HCT116 (cell line): ENCODE results near the gene WDR55. TPM values are rescaled to one million over a fixed set of nuclear protein-coding genes. Genes with fewer than 3 reads are reported as not detected.
A peak's percentile ranks its signal among the peaks of the same experiment; 100 is the strongest.

ENCODE experiments used
- ATAC-seq: fragments of 200-7000 bp; cut with Tn5 transposase; 2 replicates; pipeline ENCODE4 v1.9.1; 2020; ENCODE audit warnings: mild to moderate bottlenecking, moderate library complexity
- BruUV-seq: library from RNA; stranded (reverse); fragments of 400-500 nt; replicated peaks from 2 replicates; lab custom pipeline; 2021; lab: Mats Ljungman, UMichigan
- CTCF ChIA-PET: fragments of 300-600 bp; sonication (Branson Sonifier 250); formaldehyde crosslinking; loops from one replicate; lab custom pipeline; 2021; ENCODE audit warnings: antibody characterized with exemption; lab: Charles Lee
- POLR2A ChIA-PET: fragments of 300-600, 350-600 bp; sonication (Branson Sonifier 250); formaldehyde crosslinking; loops from one replicate; lab custom pipeline; 2021; ENCODE audit warnings: antibody characterized with exemption; lab: Charles Lee
- RAD21 ChIA-PET, 2 experiments: fragments of 300-600 bp; sonication (Branson Sonifier 250); formaldehyde crosslinking; loops; one replicate each; lab custom pipeline; 2023; ENCODE audit warnings: low total read pairs in 2 of 2; ENCODE audit not compliant: uncharacterized antibody in 2 of 2, unreplicated experiment in 2 of 2, low non-redundant PET in 1 of 2; lab: Charles Lee
- DNase-seq: peaks from one replicate; pipeline ENCODE4 v3.0.0-alpha.2; 2010; ENCODE audit warnings: low read depth, low spot score
- H2AFZ ChIP-seq: fragments of 200-600 bp; shearing (Covaris generic), sonication (generic); 2 replicates; pipeline ENCODE4 v1.6.1; 2017; ENCODE audit warnings: low read depth, mixed run types, mixed read lengths, antibody characterized with exemption, low read length; ENCODE audit not compliant: poor library complexity, severe bottlenecking
- H3K27ac ChIP-seq: 2 replicates; pipeline ENCODE4 v1.5.1; 2012; ENCODE audit warnings: low read depth, low read length
- H3K27me3 ChIP-seq: fragments of 200-600 bp; sonication (generic); 2 replicates; pipeline ENCODE4 v1.6.1; 2016; ENCODE audit warnings: mixed run types, low read length, mixed read lengths; ENCODE audit not compliant: insufficient read depth
- H3K36me3 ChIP-seq, 2 experiments: fragments of 200-500 bp in 1 of 2; fragments of 200-600 bp in 1 of 2; sonication (Bioruptor generic) in 1 of 2; sonication (generic) in 1 of 2; 2 replicates each; pipeline versions ENCODE4 v1.5.1 to v1.6.1; 2014 to 2016; ENCODE audit warnings: low read length in 2 of 2, inconsistent platforms in 1 of 2, mixed read lengths in 1 of 2, mixed run types in 1 of 2; ENCODE audit not compliant: insufficient read depth in 2 of 2, control insufficient read depth in 1 of 2
- H3K4me1 ChIP-seq, 2 experiments: fragments of 200-600 bp in 1 of 2; sonication (generic) in 1 of 2; 2 replicates each; pipeline versions ENCODE4 v1.5.1 to v1.6.1; 2012 to 2017; ENCODE audit warnings: low read length in 2 of 2, inconsistent platforms in 1 of 2, mild to moderate bottlenecking in 1 of 2, mixed read lengths in 1 of 2, mixed run types in 1 of 2, moderate library complexity in 1 of 2; ENCODE audit not compliant: insufficient read depth in 2 of 2, control insufficient read depth in 1 of 2
- H3K4me2 ChIP-seq: fragments of 200-600 bp; sonication (generic); 2 replicates; pipeline ENCODE4 v1.6.1; 2017; ENCODE audit warnings: mixed run types, low read length, mixed read lengths
- H3K4me3 ChIP-seq, 2 experiments: fragments of 200-600 bp in 1 of 2; sonication (generic) in 1 of 2; replicated peaks in 1 of 2; 2 replicates each; pipeline ENCODE4 v1.5.1; 2011 to 2016; ENCODE audit warnings: low read length in 2 of 2, control low read depth in 1 of 2, low read depth in 1 of 2, mild to moderate bottlenecking in 1 of 2, mixed read lengths in 1 of 2, mixed run types in 1 of 2
- H3K79me2 ChIP-seq: fragments of 200-600 bp; sonication (generic); 2 replicates; pipeline ENCODE4 v1.6.1; 2017; ENCODE audit warnings: mild to moderate bottlenecking, mixed run types, low read length, moderate library complexity, mixed read lengths; ENCODE audit not compliant: insufficient read depth
- H3K9ac ChIP-seq: fragments of 200-600 bp; sonication (generic); 2 replicates; pipeline ENCODE4 v1.6.1; 2016; ENCODE audit warnings: low read length, mixed read lengths
- H3K9me2 ChIP-seq: fragments of 200-600 bp; sonication (generic), shearing (Covaris generic); 2 replicates; pipeline ENCODE4 v1.6.1; 2017; ENCODE audit warnings: mixed run types, mild to moderate bottlenecking, moderate library complexity; ENCODE audit not compliant: insufficient read depth
- H3K9me3 ChIP-seq, 2 experiments: fragments of 200-500 bp in 1 of 2; fragments of 200-600 bp in 1 of 2; sonication (Bioruptor generic) in 1 of 2; sonication (generic) in 1 of 2; 2 replicates each; pipeline ENCODE4 v1.6.1; 2014 to 2017; ENCODE audit warnings: low read length in 2 of 2, mixed read lengths in 2 of 2, inconsistent platforms in 1 of 2, low read depth in 1 of 2, mild to moderate bottlenecking in 1 of 2, mixed run types in 1 of 2, moderate library complexity in 1 of 2; ENCODE audit not compliant: control insufficient read depth in 1 of 2, insufficient read depth in 1 of 2
- H4K20me1 ChIP-seq: fragments of 200-600 bp; sonication (generic), shearing (Covaris generic); 2 replicates; pipeline ENCODE4 v1.6.1; 2017; ENCODE audit warnings: mixed run types, mild to moderate bottlenecking, moderate library complexity; ENCODE audit not compliant: insufficient read depth
- CBX3 ChIP-seq: IDR thresholded peaks from 2 replicates; pipeline ENCODE4 v1.6.1; 2012; ENCODE audit warnings: low read depth
- CEBPB ChIP-seq: IDR thresholded peaks from 2 replicates; pipeline ENCODE4 v1.6.1; 2012; ENCODE audit warnings: low read depth
- ELF1 ChIP-seq: IDR thresholded peaks from 2 replicates; pipeline ENCODE4 v1.6.1; 2012; ENCODE audit warnings: low read depth, borderline replicate concordance
- EZH2 ChIP-seq: fragments of 200-600 bp; sonication (generic); IDR thresholded peaks from 2 replicates; pipeline ENCODE4 v1.6.1; 2017; ENCODE audit warnings: antibody characterized with exemption, mixed run types
- JUND ChIP-seq: IDR thresholded peaks from 2 replicates; pipeline ENCODE4 v1.6.1; 2012
- POLR2A ChIP-seq: IDR thresholded peaks from 2 replicates; pipeline ENCODE4 v1.7.0; 2011; ENCODE audit warnings: borderline replicate concordance; ENCODE audit not compliant: insufficient read depth, insufficient read length; ENCODE audit errors: extremely low read depth
- POLR2AphosphoS5 ChIP-seq: IDR thresholded peaks from 2 replicates; pipeline ENCODE4 v1.6.1; 2011; ENCODE audit warnings: mild to moderate bottlenecking, low read depth, low read length, moderate library complexity
- TCF7L2 ChIP-seq: IDR thresholded peaks from 2 replicates; pipeline ENCODE4 v1.7.0; 2011; ENCODE audit warnings: borderline replicate concordance, inconsistent platforms; ENCODE audit not compliant: insufficient read depth, insufficient read length; ENCODE audit errors: extremely low read depth
- YY1 ChIP-seq: IDR thresholded peaks from 2 replicates; pipeline ENCODE4 v1.6.1; 2011; ENCODE audit warnings: low read length, low read depth, moderate library complexity, mild to moderate bottlenecking; ENCODE audit not compliant: insufficient replicate concordance; ENCODE audit errors: extremely low read depth
- ZFX ChIP-seq: fragments of 450-650 bp; IDR thresholded peaks from 2 replicates; pipeline ENCODE4 v1.6.1; 2017
- intact Hi-C: fragments of 100-400 bp; cut with micrococcal nuclease; formaldehyde crosslinking; loops from 2 replicates; pipeline ENCODE4 v1.10.0; 2022
- total RNA-seq: library from RNA; stranded (reverse); gene quantifications from one replicate; pipeline ENCODE4 v1.2.1, GENCODE V29; 2021; ENCODE audit not compliant: unreplicated experiment
- TF ChIP-seq, protein P1 (sequence below), 3 experiments: fragments of 200-600 bp in 1 of 3; sonication (generic) in 1 of 3; IDR thresholded peaks in 2 of 3; conservative IDR thresholded peaks in 1 of 3; 2 replicates each; pipeline ENCODE4 v1.5.1; 2012 to 2017; ENCODE audit warnings: low read depth in 2 of 3, low read length in 2 of 3, antibody characterized with exemption in 1 of 3, borderline replicate concordance in 1 of 3, control low read depth in 1 of 3, mild to moderate bottlenecking in 1 of 3, mixed read lengths in 1 of 3, mixed run types in 1 of 3, moderate library complexity in 1 of 3; ENCODE audit not compliant: insufficient read depth in 1 of 3
- TF ChIP-seq, protein P2 (sequence below): IDR thresholded peaks from 2 replicates; pipeline ENCODE4 v1.6.1; 2012

The WDR55 gene
- total RNA-seq, 1 experiment from 2014 or later: 37.2 TPM

- Histone ChIP-seq H2AFZ (no peak overlapping the region), H3K27me3 (no peaks in the 10 kb centered on the region), H4K20me1 (no peaks in the 10 kb centered on the region), H3K27ac (no peak overlapping the region), H3K9me3 (no peaks in the 10 kb centered on the region), H3K36me3 (peaks cover 33 to 35% of the 10 kb centered on the region in 2 experiments; a peak in 3 of 4 replicates), H3K4me2 (no peak overlapping the region), H3K79me2 (no peaks in the 10 kb centered on the region), H3K9me2 (no peaks in the 10 kb centered on the region), H3K4me1 (no peaks in the 10 kb centered on the region), H3K4me3 (no peak overlapping the region), H3K9ac (no peak overlapping the region)
- CTCF ChIA-PET: no interaction called here
- intact Hi-C loops: no loop called here
- RAD21 ChIA-PET: no interaction called here
- no TSS peak for BruUV-seq
- POLR2A ChIA-PET: interaction anchor here (1.1 kb wide), 1 partner anchor 328 kb away, joined by 4 read pairs; the partner anchor contains the start of gene HBEGF
- TF ChIP-seq, protein P1, sequence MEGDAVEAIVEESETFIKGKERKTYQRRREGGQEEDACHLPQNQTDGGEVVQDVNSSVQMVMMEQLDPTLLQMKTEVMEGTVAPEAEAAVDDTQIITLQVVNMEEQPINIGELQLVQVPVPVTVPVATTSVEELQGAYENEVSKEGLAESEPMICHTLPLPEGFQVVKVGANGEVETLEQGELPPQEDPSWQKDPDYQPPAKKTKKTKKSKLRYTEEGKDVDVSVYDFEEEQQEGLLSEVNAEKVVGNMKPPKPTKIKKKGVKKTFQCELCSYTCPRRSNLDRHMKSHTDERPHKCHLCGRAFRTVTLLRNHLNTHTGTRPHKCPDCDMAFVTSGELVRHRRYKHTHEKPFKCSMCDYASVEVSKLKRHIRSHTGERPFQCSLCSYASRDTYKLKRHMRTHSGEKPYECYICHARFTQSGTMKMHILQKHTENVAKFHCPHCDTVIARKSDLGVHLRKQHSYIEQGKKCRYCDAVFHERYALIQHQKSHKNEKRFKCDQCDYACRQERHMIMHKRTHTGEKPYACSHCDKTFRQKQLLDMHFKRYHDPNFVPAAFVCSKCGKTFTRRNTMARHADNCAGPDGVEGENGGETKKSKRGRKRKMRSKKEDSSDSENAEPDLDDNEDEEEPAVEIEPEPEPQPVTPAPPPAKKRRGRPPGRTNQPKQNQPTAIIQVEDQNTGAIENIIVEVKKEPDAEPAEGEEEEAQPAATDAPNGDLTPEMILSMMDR (IDR thresholded peaks at IDR 0.05 in 2 of 3, conservative IDR thresholded peaks at IDR 0.05 in 1 of 3; ENCODE audit: borderline replicate concordance in 1 of 3, insufficient read depth in 1 of 3, low read depth in 2 of 3, low read length in 2 of 3): no peak
- TF ChIP-seq POLR2AphosphoS5: peak; percentile 33; the same call in 1 of the 2 replicates
- ATAC-seq (no peak), DNase-seq (no peak)
Observed at GRCh38 chr5:140674629-140675028, 9.9 kb downstream of the WDR55 start.

GRCh38 chr5:140677947-140678346 lies 13.2 kb downstream of the WDR55 start:
- Histone ChIP-seq H3K4me1 (no peaks in the 10 kb centered on the region), H4K20me1 (no peaks in the 10 kb centered on the region), H3K9ac (no peak overlapping the region), H3K9me2 (no peaks in the 10 kb centered on the region), H3K4me2 (no peak overlapping the region), H3K4me3 (no peak overlapping the region), H2AFZ (no peak overlapping the region), H3K9me3 (no peaks in the 10 kb centered on the region), H3K27me3 (no peaks in the 10 kb centered on the region), H3K36me3 (peaks cover 36 to 45% of the 10 kb centered on the region in 2 experiments; a peak in 3 of 4 replicates), H3K27ac (no peak overlapping the region), H3K79me2 (no peaks in the 10 kb centered on the region)
- no TSS peak for BruUV-seq
- TF ChIP-seq ELF1 (no peak), CEBPB (no peak), JUND (no peak), TCF7L2 (no peak), CBX3 (no peak), YY1 (no peak), POLR2A (no peak), EZH2 (no peak), ZFX (no peak)
- TF ChIP-seq, protein P2, sequence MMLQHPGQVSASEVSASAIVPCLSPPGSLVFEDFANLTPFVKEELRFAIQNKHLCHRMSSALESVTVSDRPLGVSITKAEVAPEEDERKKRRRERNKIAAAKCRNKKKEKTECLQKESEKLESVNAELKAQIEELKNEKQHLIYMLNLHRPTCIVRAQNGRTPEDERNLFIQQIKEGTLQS: no peak
- DNase-seq: no peak
- intact Hi-C loops: no loop called here
- ChIA-PET CTCF (no interaction called here), POLR2A (no interaction called here), RAD21 (no interaction called here)
- no peak for ATAC-seq
